Naive thymus-derived CD4-positive, alpha-beta T cell (primary cell): ENCODE data around the gene PDCD4. TPM values are rescaled to one million over a fixed set of nuclear protein-coding genes. Genes with fewer than 3 reads are reported as not detected.

Experiments
- ATAC-seq: fragments of 150-1000 bp; cut with Tn5 transposase; 2 replicates; pipeline ENCODE4 v1.10.0; 2021; ENCODE audit warnings: mild to moderate bottlenecking, moderate library complexity
- CTCF ChIA-PET: fragments of 350-600 bp; sonication (Branson Sonifier 250); formaldehyde crosslinking; loops from one replicate; lab custom pipeline; 2021; ENCODE audit warnings: antibody characterized with exemption; lab: Charles Lee
- POLR2A ChIA-PET: fragments of 350-600 bp; sonication (Branson Sonifier 250); formaldehyde crosslinking; loops from one replicate; lab custom pipeline; 2021; ENCODE audit warnings: antibody characterized with exemption, inconsistent platforms; lab: Charles Lee
- DNase-seq, 9 donors: peaks; one replicate each; pipeline versions ENCODE4 v3.0.0 to v3.0.0-alpha.2; 2020 to 2022; ENCODE audit warnings: mixed read lengths in 1 of 9
- H3K27ac ChIP-seq: one replicate; pipeline ENCODE4 v1.7.0; 2013; ENCODE audit warnings: mild to moderate bottlenecking, low read depth, low read length, moderate library complexity
- H3K27me3 ChIP-seq, 2 donors: one replicate each; pipeline ENCODE4 v1.7.0; 2013; ENCODE audit warnings: low read length in 2 of 2, mild to moderate bottlenecking in 2 of 2, moderate library complexity in 2 of 2; ENCODE audit not compliant: control insufficient read depth in 2 of 2, insufficient read depth in 2 of 2
- H3K36me3 ChIP-seq, 3 experiments: 1 replicate in 2 of 3; 2 replicates in 1 of 3; pipeline ENCODE4 v1.7.0; 2013; ENCODE audit warnings: low read length in 3 of 3, mild to moderate bottlenecking in 3 of 3, moderate library complexity in 1 of 3; ENCODE audit not compliant: insufficient read depth in 3 of 3, control insufficient read depth in 2 of 3
- H3K4me1 ChIP-seq, 2 donors: one replicate each; pipeline ENCODE4 v1.7.0; 2013; ENCODE audit warnings: low read length in 2 of 2, mild to moderate bottlenecking in 2 of 2, moderate library complexity in 1 of 2; ENCODE audit not compliant: control insufficient read depth in 2 of 2, insufficient read depth in 2 of 2
- H3K4me3 ChIP-seq: 2 replicates; pipeline ENCODE4 v1.7.0; 2013; ENCODE audit warnings: mild to moderate bottlenecking, low read length
- H3K9me3 ChIP-seq, 3 experiments: 1 replicate in 2 of 3; 2 replicates in 1 of 3; pipeline ENCODE4 v1.7.0; 2013; ENCODE audit warnings: low read length in 3 of 3; ENCODE audit not compliant: control insufficient read depth in 2 of 3
- H3K27ac Mint-ChIP-seq, 9 donors: one replicate each; pipeline ENCODE4 v1.8.0; 2020 to 2022; ENCODE audit warnings: mixed read lengths in 9 of 9, mild to moderate bottlenecking in 8 of 9, moderate library complexity in 5 of 9, inconsistent platforms in 2 of 9
- H3K27me3 Mint-ChIP-seq, 5 donors: one replicate each; pipeline ENCODE4 v1.8.0; 2021 to 2022; ENCODE audit warnings: mixed read lengths in 5 of 5, mild to moderate bottlenecking in 1 of 5
- H3K36me3 Mint-ChIP-seq, 5 donors: one replicate each; pipeline ENCODE4 v1.8.0; 2020 to 2022; ENCODE audit warnings: mixed read lengths in 5 of 5, mild to moderate bottlenecking in 3 of 5, inconsistent platforms in 1 of 5
- H3K4me1 Mint-ChIP-seq, 7 donors: one replicate each; pipeline ENCODE4 v1.8.0; 2020 to 2022; ENCODE audit warnings: mixed read lengths in 7 of 7, mild to moderate bottlenecking in 3 of 7, inconsistent platforms in 1 of 7
- H3K4me3 Mint-ChIP-seq, 10 donors: one replicate each; pipeline ENCODE4 v1.8.0; 2020 to 2022; ENCODE audit warnings: mild to moderate bottlenecking in 10 of 10, mixed read lengths in 10 of 10, moderate library complexity in 6 of 10, inconsistent platforms in 2 of 10
- H3K9me3 Mint-ChIP-seq, 11 donors: one replicate each; pipeline ENCODE4 v1.8.0; 2020 to 2022; ENCODE audit warnings: mixed read lengths in 11 of 11, mild to moderate bottlenecking in 4 of 11, inconsistent platforms in 1 of 11, moderate library complexity in 1 of 11
- intact Hi-C, 2 donors: fragments of 100-400 bp; cut with micrococcal nuclease; formaldehyde crosslinking; loops; one replicate each; pipeline ENCODE4 v1.15.1; 2023
- polyA plus RNA-seq, 2 donors: library from polyadenylated mRNA; unstranded; fragments of 300-500 nt; fragmentation: Illumina TruSeq; gene quantifications; one replicate each; pipeline ENCODE4 v1.2.3, GENCODE V29; 2021
- total RNA-seq, 6 experiments: library from RNA in 5 of 6; stranded (reverse) in 5 of 6; gene quantifications; 1 replicate in 5 of 6; 2 replicates in 1 of 6; pipeline ENCODE4 v1.2.3 and lab custom pipeline; 2021 to 2026

Gene PDCD4
- total and polyA plus RNA-seq, 7 experiments from 2014 or later, result 93.7 to 295 (median 253) TPM

- Histone ChIP-seq H3K4me3 (no peak overlapping the region), H3K27ac (no peak overlapping the region), H3K36me3 (no peaks in the 10 kb centered on the region), H3K9me3 (no peaks in the 10 kb centered on the region), H3K4me1 (peaks cover 15 to 35% of the 10 kb centered on the region in 2 donors), H3K27me3 (no peaks in the 10 kb centered on the region)
- Mint-ChIP-seq H3K27me3 (no peaks in the 10 kb centered on the region), H3K9me3 (peaks cover 0 to 4% (median 0%) of the 10 kb centered on the region in 11 donors), H3K4me1 (peaks cover 33 to 75% (median 66%) of the 10 kb centered on the region in 7 donors), H3K4me3 (no peak overlapping the region), H3K36me3 (peaks cover 0 to 11% (median 0%) of the 10 kb centered on the region in 5 donors), H3K27ac (peak overlapping the region in 5 of 9 donors; percentile 31 to 84 (median 51))
- ChIA-PET POLR2A (interaction anchor here (1.9 to 4.1 kb wide), 3 partner anchors 12 to 37 kb away, joined by 9 to 32 read pairs (median 15); no protein-coding TSS in a partner anchor), CTCF (no interaction called here)
- intact Hi-C loops, result no loop called here
- DNase-seq (no peak), ATAC-seq (no peak)
Observed at GRCh38 chr10:110840225-110840922, 31.4 kb upstream of the PDCD4 start.

- no peaks in the 10 kb centered on the region for H3K9me3 ChIP-seq
- H3K36me3 ChIP-seq, result no peaks in the 10 kb centered on the region
- no peaks in the 10 kb centered on the region for H3K27me3 Mint-ChIP-seq
- H3K36me3 Mint-ChIP-seq, result peaks cover 0 to 11% (median 0%) of the 10 kb centered on the region in 5 donors
- peaks cover 32 to 75% (median 64%) of the 10 kb centered on the region in 7 donors for H3K4me1 Mint-ChIP-seq
- H3K4me3 Mint-ChIP-seq, result no peak overlapping the region
- POLR2A ChIA-PET, result interaction anchor here (1.5 to 4.1 kb wide), 5 partner anchors 8 to 36 kb away, joined by 6 to 32 read pairs (median 9); partner anchors contain the start of gene PDCD4
- no peak overlapping the region for H3K27ac ChIP-seq
- peaks cover 15 to 34% of the 10 kb centered on the region in 2 donors for H3K4me1 ChIP-seq
- ATAC-seq, result no peak
- peak overlapping the region in 6 of 9 donors; percentile 21 to 84 (median 46) for H3K27ac Mint-ChIP-seq
- intact Hi-C loops, result no loop called here
- CTCF ChIA-PET, result interaction anchor here (1.2 to 1.3 kb wide), 2 partner anchors 9 to 58 kb away, joined by 3 to 4 read pairs; no protein-coding TSS in a partner anchor
- no peaks in the 10 kb centered on the region for H3K27me3 ChIP-seq
- H3K9me3 Mint-ChIP-seq, result peaks cover 0 to 4% (median 0%) of the 10 kb centered on the region in 11 donors
- no peak for DNase-seq
- H3K4me3 ChIP-seq, result no peak overlapping the region
Observed at GRCh38 chr10:110840923-110841428, 30.8 kb upstream of the PDCD4 start.

- Histone ChIP-seq H3K27me3 (no peaks in the 10 kb centered on the region), H3K36me3 (no peaks in the 10 kb centered on the region), H3K9me3 (no peaks in the 10 kb centered on the region), H3K27ac (no peak overlapping the region), H3K4me1 (peaks cover 15 to 35% of the 10 kb centered on the region in 2 donors), H3K4me3 (no peak overlapping the region)
- peaks cover 0 to 11% (median 0%) of the 10 kb centered on the region in 5 donors for H3K36me3 Mint-ChIP-seq
- H3K27me3 Mint-ChIP-seq, result no peaks in the 10 kb centered on the region
- ATAC-seq (peak; percentile 30), DNase-seq (no peak)
- H3K27ac Mint-ChIP-seq, result peak overlapping the region in 5 of 9 donors; percentile 62 to 92 (median 81)
- ChIA-PET POLR2A (interaction anchor here (1.5 to 4.1 kb wide), 6 partner anchors 9 to 35 kb away, joined by 6 to 32 read pairs (median 12); partner anchors contain the start of gene PDCD4), CTCF (interaction anchor here (1.2 to 1.3 kb wide), 2 partner anchors 8 to 59 kb away, joined by 3 to 4 read pairs; no protein-coding TSS in a partner anchor)
- peaks cover 36 to 72% (median 60%) of the 10 kb centered on the region in 7 donors for H3K4me1 Mint-ChIP-seq
- intact Hi-C loops, result loop anchor here (1.0 to 2.0 kb wide), 4 partner anchors 9 to 77 kb away; partner anchors contain the start of genes BBIP1 (in 1 of the 2) and SHOC2 (in 1 of the 2)
- peak overlapping the region in 2 of 10 donors; percentile 64 to 67 for H3K4me3 Mint-ChIP-seq
- peaks cover 0 to 4% (median 0%) of the 10 kb centered on the region in 11 donors for H3K9me3 Mint-ChIP-seq
Observed at GRCh38 chr10:110841767-110842267, 29.9 kb upstream of the PDCD4 start.

- intact Hi-C loops, result loop anchor here (1.0 to 2.0 kb wide), 4 partner anchors 9 to 76 kb away; partner anchors contain the start of genes BBIP1 (in 1 of the 2) and SHOC2 (in 1 of the 2)
- Histone ChIP-seq H3K9me3 (no peaks in the 10 kb centered on the region), H3K36me3 (no peaks in the 10 kb centered on the region), H3K4me3 (no peak overlapping the region), H3K27me3 (no peaks in the 10 kb centered on the region), H3K27ac (peak overlapping the region; percentile 40), H3K4me1 (peaks cover 17 to 29% of the 10 kb centered on the region in 2 donors)
- H3K27ac Mint-ChIP-seq, result peak overlapping the region in 8 of 9 donors; percentile 79 to 98 (median 90)
- peaks cover 0 to 11% (median 0%) of the 10 kb centered on the region in 5 donors for H3K36me3 Mint-ChIP-seq
- DNase-seq, result no peak
- H3K9me3 Mint-ChIP-seq, result peaks cover 0 to 4% (median 0%) of the 10 kb centered on the region in 11 donors
- no peak for ATAC-seq
- ChIA-PET POLR2A (interaction anchor here (0.8 to 4.1 kb wide), 8 partner anchors 9 to 38 kb away, joined by 3 to 32 read pairs (median 8); partner anchors contain the start of gene PDCD4), CTCF (interaction anchor here (1.2 to 1.3 kb wide), 2 partner anchors 8 to 59 kb away, joined by 3 to 4 read pairs; no protein-coding TSS in a partner anchor)
- peaks cover 39 to 72% (median 58%) of the 10 kb centered on the region in 7 donors for H3K4me1 Mint-ChIP-seq
- no peaks in the 10 kb centered on the region for H3K27me3 Mint-ChIP-seq
- H3K4me3 Mint-ChIP-seq, result peak overlapping the region in 3 of 10 donors; percentile 7 to 67 (median 58)
Observed at GRCh38 chr10:110842326-110842904, 29.3 kb upstream of the PDCD4 start.

- Histone ChIP-seq H3K9me3 (no peaks in the 10 kb centered on the region), H3K27ac (peak overlapping the region; percentile 40), H3K27me3 (no peaks in the 10 kb centered on the region), H3K4me1 (peaks cover 22 to 27% of the 10 kb centered on the region in 2 donors), H3K4me3 (no peak overlapping the region), H3K36me3 (no peaks in the 10 kb centered on the region)
- peak in 7 of 9 donors; percentile 35 to 60 (median 46) for DNase-seq
- no peaks in the 10 kb centered on the region for H3K27me3 Mint-ChIP-seq
- H3K4me1 Mint-ChIP-seq, result peaks cover 36 to 67% (median 54%) of the 10 kb centered on the region in 7 donors
- CTCF ChIA-PET, result interaction anchor here (1.8 kb wide), 1 partner anchor 21 kb away, joined by 8 read pairs; no protein-coding TSS in a partner anchor
- POLR2A ChIA-PET, result interaction anchor here (0.8 to 4.1 kb wide), 8 partner anchors 8 to 38 kb away, joined by 3 to 32 read pairs (median 6); no protein-coding TSS in a partner anchor
- H3K36me3 Mint-ChIP-seq, result peaks cover 0 to 9% (median 0%) of the 10 kb centered on the region in 5 donors
- peak overlapping the region in 8 of 10 donors; percentile 1 to 67 (median 42) for H3K4me3 Mint-ChIP-seq
- ATAC-seq, result peak; percentile 88
- peaks cover 0 to 4% (median 0%) of the 10 kb centered on the region in 11 donors for H3K9me3 Mint-ChIP-seq
- peak overlapping the region; percentile 79 to 98 (median 89) for H3K27ac Mint-ChIP-seq
- intact Hi-C loops, result loop anchor here in 1 of 2 donors (1.0 to 2.0 kb wide), 6 partner anchors 8 to 76 kb away; partner anchors contain the start of genes BBIP1, PDCD4 and SHOC2
Observed at GRCh38 chr10:110843031-110843430, 28.7 kb upstream of the PDCD4 start.
